Fibroblast of lung (primary cell): Measurements from ENCODE around the gene VAMP7. TPM values are rescaled to one million over a fixed set of nuclear protein-coding genes. Genes with fewer than 3 reads are reported as not detected.

Source experiments
- DNase-seq, 2 donors: peaks; one replicate each; pipeline versions ENCODE4 v3.0.0 to v3.0.0-alpha.2; 2010; ENCODE audit warnings: low read depth in 2 of 2
- H2AFZ ChIP-seq: 2 replicates; pipeline ENCODE4 v1.5.1; 2012; ENCODE audit warnings: low read length, control low read depth, inconsistent platforms
- H3K27ac ChIP-seq: 2 replicates; pipeline ENCODE4 v1.5.1; 2011; ENCODE audit warnings: low read length, control low read depth; ENCODE audit not compliant: insufficient read depth
- H3K27me3 ChIP-seq: 2 replicates; pipeline ENCODE4 v1.5.1; 2011; ENCODE audit warnings: mild to moderate bottlenecking, low read length; ENCODE audit not compliant: control insufficient read depth, insufficient read depth
- H3K36me3 ChIP-seq: 2 replicates; pipeline ENCODE4 v1.5.1; 2011; ENCODE audit warnings: low read length; ENCODE audit not compliant: control insufficient read depth, insufficient read depth
- H3K4me1 ChIP-seq: 2 replicates; pipeline ENCODE4 v1.5.1; 2011; ENCODE audit warnings: low read length; ENCODE audit not compliant: control insufficient read depth, insufficient read depth; ENCODE audit errors: extremely low read depth
- H3K4me2 ChIP-seq: 2 replicates; pipeline ENCODE4 v1.5.1; 2011; ENCODE audit warnings: low read length, control low read depth; ENCODE audit not compliant: insufficient read depth; ENCODE audit errors: extremely low read depth
- H3K4me3 ChIP-seq, 4 experiments: fragments of 200-600 bp in 1 of 4; sonication (generic) in 1 of 4; replicated peaks in 1 of 4; 2 replicates each; pipeline ENCODE4 v1.5.1; 2011 to 2016; ENCODE audit warnings: low read length in 4 of 4, low read depth in 3 of 4, mild to moderate bottlenecking in 3 of 4, control low read depth in 2 of 4, inconsistent platforms in 1 of 4, mixed read lengths in 1 of 4; ENCODE audit not compliant: insufficient read depth in 1 of 4; ENCODE audit errors: control extremely low read depth in 1 of 4
- H3K79me2 ChIP-seq: 2 replicates; pipeline ENCODE4 v1.5.1; 2012; ENCODE audit warnings: mild to moderate bottlenecking, low read length, inconsistent platforms; ENCODE audit not compliant: control insufficient read depth, insufficient read depth
- H3K9ac ChIP-seq: 2 replicates; pipeline ENCODE4 v1.5.1; 2011; ENCODE audit warnings: mild to moderate bottlenecking, low read length, control low read depth; ENCODE audit not compliant: insufficient read depth
- H3K9me3 ChIP-seq: 2 replicates; pipeline ENCODE4 v1.5.1; 2012; ENCODE audit warnings: low read depth, low read length; ENCODE audit not compliant: control insufficient read depth, insufficient read depth
- H4K20me1 ChIP-seq: 2 replicates; pipeline ENCODE4 v1.5.1; 2011; ENCODE audit warnings: low read length; ENCODE audit not compliant: control insufficient read depth, insufficient read depth; ENCODE audit errors: extremely low read depth
- CTCF ChIP-seq, 2 donors: IDR thresholded peaks in 1 of 2; conservative IDR thresholded peaks in 1 of 2; 1 replicate in 1 of 2; 2 replicates in 1 of 2; pipeline ENCODE4 v1.5.1; 2011 to 2012; ENCODE audit warnings: low read length in 2 of 2, control low read depth in 1 of 2, inconsistent platforms in 1 of 2, low read depth in 1 of 2, mild to moderate bottlenecking in 1 of 2
- EZH2 ChIP-seq: IDR thresholded peaks from 2 replicates; pipeline ENCODE4 v1.5.1; 2012; ENCODE audit warnings: low read length, control low read depth, mild to moderate bottlenecking; ENCODE audit errors: missing control alignments
- polyA plus RNA-seq, 2 donors: library from polyadenylated mRNA; depleted of rRNA in 1 of 2; stranded (reverse) in 1 of 2; unstranded in 1 of 2; fragments of >200 nt; gene quantifications; 2 replicates each; pipeline ENCODE4 v1.2.1, GENCODE V29; 2011 to 2012; ENCODE audit warnings: missing spikeins in 1 of 2
- total RNA-seq: library from RNA; depleted of rRNA; stranded (reverse); fragments of >200 nt; gene quantifications from 2 replicates; pipeline ENCODE4 v1.2.1, GENCODE V29; 2014

The VAMP7 gene
- total and polyA plus RNA-seq, 2 donors (not counting 1 experiment from before 2014, with no cell fraction given) = 40.1 to 68.4 TPM

- no peak overlapping the region for H2AFZ ChIP-seq
- H3K4me1 ChIP-seq = no peaks in the 10 kb centered on the region
- no peaks in the 10 kb centered on the region for H4K20me1 ChIP-seq
- H3K79me2 ChIP-seq = no peaks in the 10 kb centered on the region
- no peak overlapping the region for H3K4me3 ChIP-seq
- TF ChIP-seq CTCF (conservative IDR thresholded peaks at IDR 0.05 in 1 of 2, IDR thresholded peaks at IDR 0.05 in 1 of 2; ENCODE audit: low read depth in 1 of 2, low read length in 2 of 2) = no peak
- no peak for TF ChIP-seq EZH2
- no peaks in the 10 kb centered on the region for H3K36me3 ChIP-seq
- H3K27me3 ChIP-seq = no peaks in the 10 kb centered on the region
- H3K9ac ChIP-seq = no peak overlapping the region
- no peak for DNase-seq
- no peak overlapping the region for H3K4me2 ChIP-seq
- H3K9me3 ChIP-seq = no peaks in the 10 kb centered on the region
- H3K27ac ChIP-seq = no peak overlapping the region
These were observed 12.4 kb downstream of the VAMP7 start for GRCh38 chrX:155893521-155893920.

GRCh38 chrX:155896512-155896911 is 15.4 kb downstream of the VAMP7 start:
- Histone ChIP-seq H3K79me2 (no peaks in the 10 kb centered on the region), H2AFZ (no peak overlapping the region), H3K9ac (no peak overlapping the region), H3K4me3 (no peak overlapping the region), H4K20me1 (no peaks in the 10 kb centered on the region), H3K9me3 (no peaks in the 10 kb centered on the region), H3K4me1 (no peaks in the 10 kb centered on the region), H3K36me3 (no peaks in the 10 kb centered on the region), H3K27me3 (no peaks in the 10 kb centered on the region), H3K4me2 (no peak overlapping the region), H3K27ac (no peak overlapping the region)
- no peak for DNase-seq
- TF ChIP-seq EZH2 = no peak
- TF ChIP-seq CTCF (conservative IDR thresholded peaks at IDR 0.05 in 1 of 2, IDR thresholded peaks at IDR 0.05 in 1 of 2; ENCODE audit: low read depth in 1 of 2, low read length in 2 of 2) = no peak

DNA sequence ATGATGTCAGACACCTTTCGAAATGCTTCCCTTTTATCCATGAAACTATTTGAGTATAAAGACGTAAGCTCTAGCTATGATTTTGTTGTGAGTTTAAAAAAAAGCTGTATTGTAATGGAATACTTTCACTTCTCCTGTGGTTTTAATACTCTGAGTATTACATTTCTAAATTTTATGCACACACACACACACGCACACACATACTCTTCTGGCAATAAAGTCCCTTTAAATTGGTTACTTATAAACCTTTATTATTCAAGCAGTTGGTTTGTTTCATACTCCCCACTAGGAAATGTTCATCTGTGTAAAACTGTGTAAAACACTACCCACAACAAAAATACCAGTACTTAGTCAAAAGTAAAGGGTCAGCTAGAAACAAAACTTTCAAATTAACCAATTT is 18.2 kb downstream of the VAMP7 start:
- H3K4me2 ChIP-seq = no peak overlapping the region
- H3K27me3 ChIP-seq = no peaks in the 10 kb centered on the region
- H3K27ac ChIP-seq = no peak overlapping the region
- H3K4me1 ChIP-seq = no peaks in the 10 kb centered on the region
- H3K9me3 ChIP-seq = no peaks in the 10 kb centered on the region
- TF ChIP-seq CTCF (conservative IDR thresholded peaks at IDR 0.05 in 1 of 2, IDR thresholded peaks at IDR 0.05 in 1 of 2; ENCODE audit: low read depth in 1 of 2, low read length in 2 of 2) = no peak
- no peak for TF ChIP-seq EZH2
- H3K4me3 ChIP-seq = no peak overlapping the region
- no peaks in the 10 kb centered on the region for H3K79me2 ChIP-seq
- no peak for DNase-seq
- no peak overlapping the region for H3K9ac ChIP-seq
- H2AFZ ChIP-seq = no peak overlapping the region
- no peaks in the 10 kb centered on the region for H3K36me3 ChIP-seq
- H4K20me1 ChIP-seq = no peaks in the 10 kb centered on the region
